CD1c-positive myeloid dendritic cell (primary cell): ENCODE results near the gene MATN1.
"Not testable (repeated sequence)": the region's sequence is repeated elsewhere in the genome, so short reads cannot be mapped to it uniquely, and the experiment has no call there.

ENCODE experiments used
- DNase-seq: peaks from one replicate; pipeline ENCODE4 v3.0.0-alpha.2; 2016; ENCODE audit errors: extremely low spot score

MATN1 gene

GRCh38 chr1:30723331-30723755, at the start of gene MATN1:
Gene MATN1 (minus strand): TSS chr1:30723585. CDS start chr1:30723551, 34 bp downstream.
- DNase-seq, result no peak

GRCh38 chr1:30771005-30771404, 47.6 kb upstream of the MATN1 start:
- DNase-seq, result no peak

- no peak for DNase-seq
Observed at GRCh38 chr1:30770150-30770549, 46.8 kb upstream of the MATN1 start.

- no peak for DNase-seq
Observed at GRCh38 chr1:30768830-30769718, 45.7 kb upstream of the MATN1 start.

- DNase-seq, result no peak
Observed at GRCh38 chr1:30768159-30768829, 44.9 kb upstream of the MATN1 start.

- DNase-seq, result not testable (repeated sequence)
Observed at GRCh38 chr1:30766948-30767347, 43.6 kb upstream of the MATN1 start.

GRCh38 chr1:30765556-30766434, 42.4 kb upstream of the MATN1 start:
- DNase-seq, result no peak

DNA sequence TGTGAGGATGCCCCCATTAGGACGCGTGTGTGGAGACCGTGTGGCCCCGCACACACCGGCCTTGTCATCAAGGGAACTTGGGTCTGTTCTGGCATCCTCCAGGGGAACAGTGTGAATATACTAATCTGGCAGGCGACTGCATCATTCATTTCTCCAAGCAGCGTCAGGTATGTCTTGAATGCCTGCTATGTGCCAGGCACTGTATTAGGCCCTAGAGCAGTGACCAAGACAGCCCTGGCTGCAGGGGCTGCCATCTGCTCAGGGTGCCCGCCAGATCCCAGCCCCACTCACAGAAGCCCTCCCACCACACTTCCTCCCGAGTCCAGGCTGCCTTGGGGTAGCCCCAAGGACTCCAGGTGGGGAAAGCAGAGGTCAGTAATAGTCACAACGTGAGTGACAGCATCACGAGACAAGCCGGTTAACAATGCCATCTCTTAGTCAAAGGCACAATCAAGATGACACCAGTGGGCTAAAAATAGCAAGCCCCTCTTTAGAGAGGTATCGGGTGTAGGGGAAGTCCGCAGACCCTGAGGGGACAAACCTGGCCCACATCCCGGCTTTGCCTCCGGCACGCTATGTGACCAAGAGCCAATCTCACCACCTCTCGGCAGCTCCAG, 41.7 kb upstream of the MATN1 start:
- no peak for DNase-seq

DNA sequence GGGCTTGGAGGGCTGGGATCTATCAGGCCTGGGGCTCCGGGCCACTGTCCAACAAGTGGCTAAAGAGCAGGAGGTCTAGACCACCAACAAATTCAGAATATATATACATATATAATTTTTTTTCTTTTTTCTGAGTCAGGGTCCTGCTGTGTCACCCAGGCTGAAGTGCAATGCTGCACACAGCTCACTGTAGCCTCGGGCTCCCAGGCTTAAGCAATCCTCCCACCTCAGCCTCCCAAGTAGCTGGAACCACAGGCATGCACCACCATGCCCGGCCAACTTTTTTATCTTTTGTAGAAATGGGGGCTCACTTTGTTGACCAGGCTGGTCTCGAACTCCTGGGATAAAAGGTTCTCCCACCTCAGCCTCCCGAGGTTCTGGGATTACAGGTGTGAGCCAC, 41.0 kb upstream of the MATN1 start:
- no peak for DNase-seq

DNA sequence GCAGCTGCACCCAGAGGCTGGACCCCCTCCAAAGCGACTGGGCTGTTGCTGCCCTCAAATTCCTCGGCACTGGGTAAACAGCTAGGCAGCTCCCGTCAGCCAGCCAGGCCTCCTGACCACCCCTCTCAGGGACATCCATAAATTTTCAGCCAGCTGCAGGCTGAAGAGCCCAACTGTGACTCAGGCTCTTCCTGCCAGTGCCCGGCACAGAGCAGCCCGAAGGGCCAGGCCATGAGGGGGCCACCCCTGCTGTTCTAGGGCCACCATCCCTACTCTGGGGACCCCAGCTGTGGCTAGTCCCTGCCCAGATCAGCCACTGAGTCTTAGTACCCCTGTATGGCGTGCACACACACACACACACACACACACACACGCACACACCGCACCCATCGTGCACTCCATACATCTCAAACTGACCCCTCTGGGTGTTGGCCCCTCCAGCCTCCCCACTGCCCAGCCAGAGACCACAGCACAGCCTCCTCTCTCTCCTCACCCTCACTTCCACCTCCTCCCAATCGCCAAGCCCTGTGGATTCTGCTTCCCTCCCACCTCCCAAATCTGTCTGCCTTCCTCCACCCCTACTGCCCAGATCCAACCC, 40.4 kb upstream of the MATN1 start:
- DNase-seq, result no peak

GRCh38 chr1:30762930-30763650, 39.7 kb upstream of the MATN1 start:
- peak; percentile 66 for DNase-seq

DNA sequence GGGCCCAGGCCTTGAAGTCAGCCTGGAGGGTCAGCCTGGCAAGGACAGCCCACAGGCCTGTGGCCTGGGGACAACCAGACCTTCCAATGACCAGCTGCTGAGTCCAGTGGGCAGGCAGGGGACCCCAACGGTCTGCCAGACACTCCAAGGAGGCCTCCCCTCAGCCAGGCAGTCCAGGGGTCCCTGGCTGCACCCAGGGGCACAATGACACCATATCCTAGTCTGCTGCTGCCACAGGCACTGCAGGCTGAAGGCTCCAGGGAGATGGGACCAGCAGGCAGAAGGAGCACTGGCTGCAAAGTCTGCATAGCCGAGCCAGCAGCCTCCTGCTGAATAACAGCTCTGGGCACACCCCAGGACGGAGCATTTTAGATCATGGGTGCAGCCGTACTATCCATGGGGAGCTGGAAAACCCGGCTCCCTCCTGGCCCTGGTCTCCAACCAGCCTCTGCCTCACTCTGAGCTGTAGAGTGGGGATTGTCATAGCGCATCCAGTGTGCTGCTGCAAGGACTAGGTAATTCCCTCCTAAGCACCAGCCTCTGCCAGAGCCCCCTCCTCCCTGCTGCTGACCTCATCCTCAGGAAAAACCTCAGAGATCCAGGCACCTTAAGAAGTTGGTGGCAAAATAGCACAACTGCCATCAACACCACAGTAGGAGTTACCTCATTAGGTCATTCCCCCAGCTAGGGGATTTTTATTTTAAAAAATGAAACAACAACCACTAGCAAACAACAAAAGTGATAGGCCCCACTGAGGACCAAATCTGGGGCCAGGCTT, 39.0 kb upstream of the MATN1 start:
- DNase-seq, result no peak

- DNase-seq, result no peak
Observed at GRCh38 chr1:30761381-30762151, 38.2 kb upstream of the MATN1 start.

DNA sequence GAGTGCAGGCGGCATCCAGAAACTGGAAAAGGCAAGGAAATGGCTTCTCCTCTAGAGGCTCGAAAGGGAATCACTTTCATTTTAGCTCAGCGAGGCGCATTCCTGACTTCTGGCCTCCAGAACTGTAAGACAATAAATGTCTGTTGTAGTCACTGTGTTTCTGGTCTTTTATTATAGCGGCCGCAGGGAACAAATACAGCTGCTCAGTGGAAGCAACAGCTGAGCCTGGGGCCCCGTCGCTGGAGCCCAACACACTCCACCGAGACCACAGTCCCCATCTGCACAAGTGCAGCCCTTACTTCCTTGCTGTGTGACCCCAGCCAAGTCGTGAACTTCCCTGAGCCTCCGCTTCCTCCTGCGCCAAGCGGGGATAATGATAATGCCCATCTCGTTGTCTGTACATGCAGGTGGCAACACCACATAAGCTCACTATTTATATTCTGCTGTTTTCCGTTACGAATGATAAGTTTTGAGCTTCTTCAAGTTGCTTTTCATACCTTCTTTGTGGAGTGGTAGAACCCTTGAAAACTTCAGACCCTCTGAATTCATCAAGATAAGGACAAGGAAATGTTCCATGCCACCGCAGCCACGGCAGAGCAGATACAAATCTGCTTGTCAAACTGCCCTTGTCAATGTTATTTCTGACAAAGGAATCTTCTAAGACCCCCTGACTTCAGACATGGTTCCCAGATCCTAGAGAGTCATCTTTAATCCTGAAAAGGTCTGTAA, 37.4 kb upstream of the MATN1 start:
- no peak for DNase-seq

DNA sequence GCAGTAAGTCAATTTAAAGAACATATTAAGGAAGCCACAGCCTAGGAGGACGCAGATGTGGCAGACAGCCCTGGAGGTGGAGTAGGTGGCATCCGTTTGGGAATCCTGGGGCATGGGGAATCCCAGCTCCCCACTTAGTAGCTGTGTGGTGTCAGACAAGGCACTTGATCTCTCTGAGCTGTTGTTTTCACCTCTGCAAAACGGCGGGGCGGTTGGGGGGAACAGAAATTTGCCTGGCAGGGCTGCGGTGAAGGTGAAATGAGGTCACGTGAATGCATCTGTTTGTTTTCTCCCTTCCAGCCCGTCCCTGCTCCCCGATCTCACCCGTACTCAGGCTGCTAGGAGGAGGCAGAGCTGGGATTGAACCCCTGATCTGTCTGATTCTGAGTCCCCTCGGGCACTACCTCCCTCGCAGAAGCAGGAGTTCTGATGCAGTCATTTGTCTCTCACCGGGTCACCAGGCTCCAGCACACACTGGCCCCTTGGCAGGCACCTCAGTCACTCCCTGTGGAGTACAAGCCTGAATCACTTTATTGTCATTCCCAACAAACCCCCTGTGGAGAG, 36.4 kb upstream of the MATN1 start:
- DNase-seq, result no peak

DNA sequence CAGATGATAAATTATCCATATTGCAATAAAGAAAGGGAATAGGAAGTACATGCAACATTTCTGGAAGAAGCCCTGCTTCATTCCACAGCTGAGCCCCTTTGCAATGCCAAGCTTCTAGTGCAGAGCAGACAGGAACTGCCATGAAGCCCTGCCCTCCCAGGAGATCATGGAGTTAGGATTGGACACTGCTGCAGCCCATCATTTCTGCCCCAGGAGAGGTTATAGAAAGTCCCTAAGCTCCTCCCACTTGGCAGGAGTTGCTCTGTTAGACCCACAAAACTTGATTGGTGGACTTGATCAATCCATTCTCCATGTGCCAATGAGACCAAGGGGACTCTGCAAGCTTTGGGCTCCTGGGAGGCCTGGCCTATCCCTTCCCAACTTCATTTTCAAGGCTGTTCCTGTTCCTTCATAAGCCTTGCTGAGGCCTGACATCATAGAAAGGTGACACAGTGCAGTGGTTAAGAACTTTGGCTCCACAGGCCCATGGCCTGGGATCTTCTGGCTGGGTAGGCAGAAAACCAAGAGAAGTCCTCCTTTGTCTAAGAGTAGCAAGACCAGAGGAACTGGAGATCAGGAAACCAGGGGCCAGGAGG, 35.5 kb upstream of the MATN1 start:
- peak; percentile 39 for DNase-seq

DNA sequence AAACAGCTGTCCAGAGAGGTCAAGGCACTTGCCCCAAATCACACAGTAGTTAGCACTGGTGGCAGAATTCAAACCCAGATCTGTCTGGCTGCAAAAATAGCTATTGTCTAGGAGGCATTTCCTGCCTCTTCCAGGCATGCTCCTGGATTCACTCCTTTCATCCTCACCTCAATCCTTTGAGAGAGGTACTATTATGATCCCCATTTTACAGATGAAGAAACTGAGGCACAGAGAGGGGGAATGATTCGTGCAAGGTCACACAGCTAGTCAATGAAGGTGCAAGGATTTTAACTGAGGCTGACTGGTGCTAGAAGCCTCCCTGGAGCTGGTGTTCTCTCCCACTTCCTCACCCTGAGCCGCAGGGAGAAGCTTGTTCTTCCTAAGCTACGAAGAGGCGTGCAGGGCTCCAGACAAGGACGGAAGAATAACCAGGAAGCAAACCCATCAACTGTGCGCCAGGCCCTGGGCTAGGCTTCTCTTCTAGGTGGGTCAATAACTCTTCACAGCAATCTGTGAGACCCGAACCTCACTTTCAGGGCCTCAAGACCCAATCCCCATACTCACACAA, 34.8 kb upstream of the MATN1 start:
- DNase-seq, result peak; percentile 51
